Measurements from ENCODE around the gene TOB2.

GRCh38 chr22:41479671-41480396, 33.2 kb upstream of the TOB2 start:
- TF ChIP-seq POLR2A (IDR thresholded peaks at IDR 0.05; ENCODE audit: extremely low read depth, insufficient read length): no peak
- no peak for TF ChIP-seq CTCF (IDR thresholded peaks at IDR 0.05; ENCODE audit: low read depth, low read length)
- TF ChIP-seq MYC (IDR thresholded peaks at IDR 0.05; ENCODE audit: low read depth, low read length): no peak

All from NB4 (cell line).